ENCODE measurements around the gene HEATR1.
"Not testable (repeated sequence)": the region's sequence is repeated elsewhere in the genome, so short reads cannot be mapped to it uniquely, and the experiment has no call there.

- TF ChIP-seq, protein P1, sequence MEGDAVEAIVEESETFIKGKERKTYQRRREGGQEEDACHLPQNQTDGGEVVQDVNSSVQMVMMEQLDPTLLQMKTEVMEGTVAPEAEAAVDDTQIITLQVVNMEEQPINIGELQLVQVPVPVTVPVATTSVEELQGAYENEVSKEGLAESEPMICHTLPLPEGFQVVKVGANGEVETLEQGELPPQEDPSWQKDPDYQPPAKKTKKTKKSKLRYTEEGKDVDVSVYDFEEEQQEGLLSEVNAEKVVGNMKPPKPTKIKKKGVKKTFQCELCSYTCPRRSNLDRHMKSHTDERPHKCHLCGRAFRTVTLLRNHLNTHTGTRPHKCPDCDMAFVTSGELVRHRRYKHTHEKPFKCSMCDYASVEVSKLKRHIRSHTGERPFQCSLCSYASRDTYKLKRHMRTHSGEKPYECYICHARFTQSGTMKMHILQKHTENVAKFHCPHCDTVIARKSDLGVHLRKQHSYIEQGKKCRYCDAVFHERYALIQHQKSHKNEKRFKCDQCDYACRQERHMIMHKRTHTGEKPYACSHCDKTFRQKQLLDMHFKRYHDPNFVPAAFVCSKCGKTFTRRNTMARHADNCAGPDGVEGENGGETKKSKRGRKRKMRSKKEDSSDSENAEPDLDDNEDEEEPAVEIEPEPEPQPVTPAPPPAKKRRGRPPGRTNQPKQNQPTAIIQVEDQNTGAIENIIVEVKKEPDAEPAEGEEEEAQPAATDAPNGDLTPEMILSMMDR (conservative IDR thresholded peaks at IDR 0.05 in 1 of 2, IDR thresholded peaks at IDR 0.05 in 1 of 2; ENCODE audit: extremely low read depth in 1 of 2, insufficient read depth in 1 of 2, low read depth in 1 of 2, low read length in 2 of 2) = not testable (repeated sequence)
- not testable (repeated sequence) for TF ChIP-seq EZH2 (IDR thresholded peaks at IDR 0.05; ENCODE audit: borderline replicate concordance, low read length)
These were observed 3.3 kb upstream of the HEATR1 start for GRCh38 chr1:236607597-236607996.
